K562 (cell line): Measurements from ENCODE around the gene RUNX1. TPM values are rescaled to one million over a fixed set of nuclear protein-coding genes. Genes with fewer than 3 reads are reported as not detected.
A peak's percentile ranks its signal among the peaks of the same experiment; 100 is the strongest.

Experiments used
- ATAC-seq: fragments of 200-7000 bp; cut with Tn5 transposase; 3 replicates; pipeline ENCODE4 v1.9.1; 2020; ENCODE audit warnings: moderate library complexity
- BruUV-seq: library from RNA; stranded (reverse); fragments of 400-500 nt; replicated peaks from 2 replicates; lab custom pipeline; 2021; lab: Mats Ljungman, UMichigan
- CTCF ChIA-PET: fragments of 300-600 bp; formaldehyde crosslinking; extraction: SDS; loops from one replicate; lab custom pipeline; 2021; ENCODE audit warnings: low intra/inter-chr PET ratio; lab: Yijun Ruan, JAX
- POLR2A ChIA-PET: fragments of 300-600, 350-650 bp; sonication (Branson Sonifier 250); formaldehyde crosslinking; extraction: SDS; loops from one replicate; lab custom pipeline; 2021; ENCODE audit warnings: antibody characterized with exemption, inconsistent platforms; lab: Yijun Ruan, JAX
- DNase-seq, 4 experiments: peaks; one replicate each; pipeline versions ENCODE4 v3.0.0 to v3.0.0-alpha.2; 2011 to 2018; ENCODE audit warnings: low spot score in 3 of 4, mixed read lengths in 3 of 4; ENCODE audit errors: extremely low read depth in 1 of 4
- FAIRE-seq: peaks from 2 replicates; lab custom pipeline; 2011; peaks lifted over from hg19 to GRCh38; lab: Jason Lieb, UNC
- H2AFZ ChIP-seq: 2 replicates; pipeline ENCODE4 v1.6.0; 2011; ENCODE audit warnings: low read depth, low read length, control low read depth, inconsistent platforms
- H3K27ac ChIP-seq: fragments of 200-600 bp; 3 replicates; pipeline ENCODE4 v1.8.0; 2011; ENCODE audit warnings: low read depth, mild to moderate bottlenecking, control low read depth, inconsistent platforms, low read length, moderate library complexity, mixed read lengths; ENCODE audit errors: extremely low read depth
- H3K27me3 ChIP-seq, 2 experiments: fragments of 300-600 bp in 1 of 2; 2 replicates in 1 of 2; 3 replicates in 1 of 2; pipeline versions ENCODE4 v1.6.0 to v1.8.0; 2011; ENCODE audit warnings: inconsistent platforms in 2 of 2, low read length in 2 of 2, mild to moderate bottlenecking in 1 of 2, mixed read lengths in 1 of 2, moderate library complexity in 1 of 2; ENCODE audit not compliant: control insufficient read depth in 2 of 2, insufficient read depth in 2 of 2
- H3K36me3 ChIP-seq: fragments of 300-600 bp; 3 replicates; pipeline ENCODE4 v1.8.0; 2011; ENCODE audit warnings: mild to moderate bottlenecking, low read length, inconsistent platforms; ENCODE audit not compliant: control insufficient read depth, insufficient read depth
- H3K4me1 ChIP-seq, 2 experiments: fragments of 200-600 bp in 1 of 2; replicated peaks in 1 of 2; 2 replicates in 1 of 2; 3 replicates in 1 of 2; pipeline versions ENCODE4 v1.5.1 to v1.8.0; 2011; ENCODE audit warnings: inconsistent platforms in 2 of 2, low read length in 2 of 2, mild to moderate bottlenecking in 1 of 2, mixed read lengths in 1 of 2, moderate library complexity in 1 of 2; ENCODE audit not compliant: control insufficient read depth in 2 of 2, insufficient read depth in 2 of 2
- H3K4me2 ChIP-seq: 2 replicates; pipeline ENCODE4 v1.6.1; 2011; ENCODE audit warnings: low read length, control low read depth, inconsistent platforms, mixed read lengths; ENCODE audit not compliant: insufficient read depth
- H3K4me3 ChIP-seq: fragments of 200-600 bp; sonication (generic), shearing (Covaris generic); 2 replicates; pipeline ENCODE4 v1.5.1; 2016; ENCODE audit warnings: control low read depth, inconsistent platforms
- H3K79me2 ChIP-seq: fragments of 200-600 bp; 3 replicates; pipeline ENCODE4 v1.8.0; 2011; ENCODE audit warnings: low read length, inconsistent platforms; ENCODE audit not compliant: control insufficient read depth, insufficient read depth
- H3K9ac ChIP-seq, 2 experiments: 2 replicates each; pipeline versions ENCODE4 v1.6.0 to v1.6.1; 2011; ENCODE audit warnings: low read depth in 2 of 2, low read length in 2 of 2, control low read depth in 1 of 2, inconsistent platforms in 1 of 2, mild to moderate bottlenecking in 1 of 2, mixed read lengths in 1 of 2; ENCODE audit not compliant: insufficient read depth in 1 of 2
- H3K9me1 ChIP-seq: one replicate; pipeline ENCODE4 v1.6.0; 2011; ENCODE audit warnings: inconsistent platforms, mild to moderate bottlenecking, low read length, moderate library complexity; ENCODE audit not compliant: control insufficient read depth, insufficient read depth
- H3K9me3 ChIP-seq: replicated peaks from 2 replicates; pipeline ENCODE4 v1.5.1; 2011; ENCODE audit warnings: low read depth, low read length, inconsistent platforms; ENCODE audit not compliant: control insufficient read depth, insufficient read depth
- H4K20me1 ChIP-seq: replicated peaks from 2 replicates; pipeline ENCODE4 v1.6.1; 2011; ENCODE audit warnings: low read length, inconsistent platforms, mixed read lengths; ENCODE audit not compliant: control insufficient read depth, insufficient read depth
- BACH1 ChIP-seq: fragments of 200-800 bp; sonication (Bioruptor generic); IDR thresholded peaks from 2 replicates; pipeline ENCODE4 v1.6.1; 2016; ENCODE audit warnings: missing genetic modification characterization, missing compliant biosample characterization
- C11orf30 ChIP-seq: fragments of 450-650 bp; IDR thresholded peaks from 2 replicates; pipeline ENCODE4 v1.6.1; 2016; ENCODE audit warnings: low read depth, mild to moderate bottlenecking
- RBBP5 ChIP-seq: fragments of 200-600 bp; sonication (generic); IDR thresholded peaks from 2 replicates; pipeline ENCODE4 v1.6.1; 2012; ENCODE audit warnings: borderline replicate concordance, mild to moderate bottlenecking, low read length, control low read depth, inconsistent platforms; ENCODE audit not compliant: insufficient read depth, poor library complexity, severe bottlenecking
- SNIP1 ChIP-seq: fragments of 450-650 bp; IDR thresholded peaks from 2 replicates; pipeline ENCODE4 v1.7.1; 2017; ENCODE audit warnings: low read depth, mild to moderate bottlenecking
- ZSCAN32 ChIP-seq: fragments of 450-650 bp; formaldehyde crosslinking; IDR thresholded peaks from 2 replicates; pipeline ENCODE4 v1.4.0; 2020; ENCODE audit warnings: mild to moderate bottlenecking, moderate library complexity
- WGBS: fragments of 100-300 bp; shearing (Covaris generic); methylation state at CpG from one replicate; pipeline ENCODE4 v1.1.6; 2016; ENCODE audit warnings: low coverage, mixed read lengths; ENCODE audit not compliant: insufficient coverage; ENCODE audit errors: missing lambda C conversion rate; 5-methylcytosine and 5-hydroxymethylcytosine counted together
- in situ Hi-C: fragments of 300-500 bp; cut with MboI; formaldehyde crosslinking; loops from 4 replicates; pipeline ENCODE4 v1.15.0; 2018; ENCODE audit warnings: inconsistent platforms, mixed read lengths
- intact Hi-C: fragments of 100-400 bp; cut with micrococcal nuclease; formaldehyde crosslinking; loops from 2 replicates; pipeline ENCODE4 v1.14.2; 2022
- polyA plus RNA-seq, 8 experiments: library from polyadenylated mRNA; depleted of rRNA in 4 of 8; stranded (reverse) in 5 of 8; unstranded in 3 of 8; fragments of >200 nt; fragmentation: Nextera tagmentation in 2 of 8; fragmentation: Illumina TruSeq in 1 of 8; extraction: Ambion mirVana in 2 of 8; extraction: Trizol in 1 of 8; gene quantifications; 2 replicates each; pipeline versions ENCODE4 v1.2.1 to v1.2.3, GENCODE V29; 2011 to 2014; ENCODE audit warnings: inconsistent platforms in 1 of 8, missing spikeins in 1 of 8
- total RNA-seq, 7 experiments: library from RNA; depleted of rRNA in 6 of 7; stranded (reverse); fragments of >200 nt in 6 of 7; fragmentation: Illumina TruSeq in 2 of 7; extraction: Trizol in 2 of 7; gene quantifications; 2 replicates each; pipeline versions ENCODE4 v1.2.1 to v1.2.3, GENCODE V29; 2011 to 2021; ENCODE audit warnings: low replicate concordance in 1 of 7

Gene RUNX1
- total and polyA plus RNA-seq, 9 of the 15 experiments (the other 6 are each of a cell fraction or from before 2014, with no cell fraction given): 2.2 to 68.6 (median 17.8) TPM

DNA sequence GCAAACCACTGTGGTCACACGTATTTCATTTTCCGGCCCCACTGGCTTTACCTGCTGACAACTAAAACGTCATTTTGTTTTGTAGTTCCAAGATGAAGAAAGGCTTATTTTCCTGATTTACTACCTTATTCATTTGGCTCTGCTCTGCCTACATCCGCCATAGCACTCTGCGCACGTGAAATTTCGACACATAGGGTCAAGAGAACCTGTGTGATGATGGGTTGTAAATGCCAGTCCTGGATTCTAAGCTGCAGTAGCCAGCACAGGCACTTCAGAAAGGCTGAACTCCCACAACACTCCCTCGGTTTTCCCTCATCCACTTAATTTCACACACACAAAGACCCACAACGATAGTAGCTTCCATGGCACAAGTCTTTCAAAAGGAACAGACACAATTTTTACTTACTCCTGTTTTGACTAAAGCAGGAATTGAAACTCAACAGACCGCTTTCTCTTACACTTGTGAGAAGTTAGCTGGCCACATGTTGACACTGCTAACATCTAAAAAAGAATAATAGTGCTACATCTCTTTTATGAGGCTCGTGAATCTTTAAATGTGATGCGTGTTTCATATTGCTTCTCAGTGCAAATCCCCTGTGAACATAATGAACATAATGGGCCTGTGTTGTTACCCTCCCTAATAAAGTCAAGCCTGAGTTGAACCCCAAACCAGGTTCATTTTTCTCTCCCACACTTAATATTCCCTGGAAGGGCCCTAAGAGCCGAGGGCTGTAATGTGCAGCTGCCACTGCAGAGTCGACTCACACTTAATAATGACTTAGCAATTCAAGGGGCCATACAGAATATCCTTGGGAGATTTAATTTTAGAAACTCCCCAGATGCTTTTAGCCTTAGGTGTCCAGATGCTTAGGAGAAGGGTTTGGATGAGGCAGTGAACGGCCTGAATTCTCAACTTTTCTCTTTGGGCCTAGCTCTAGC, 1.5 kb upstream of the RUNX1 start (continued):
- TF ChIP-seq ZSCAN32 (CRISPR knock-in tag): no peak
- peak; percentile 77 for TF ChIP-seq C11orf30

DNA sequence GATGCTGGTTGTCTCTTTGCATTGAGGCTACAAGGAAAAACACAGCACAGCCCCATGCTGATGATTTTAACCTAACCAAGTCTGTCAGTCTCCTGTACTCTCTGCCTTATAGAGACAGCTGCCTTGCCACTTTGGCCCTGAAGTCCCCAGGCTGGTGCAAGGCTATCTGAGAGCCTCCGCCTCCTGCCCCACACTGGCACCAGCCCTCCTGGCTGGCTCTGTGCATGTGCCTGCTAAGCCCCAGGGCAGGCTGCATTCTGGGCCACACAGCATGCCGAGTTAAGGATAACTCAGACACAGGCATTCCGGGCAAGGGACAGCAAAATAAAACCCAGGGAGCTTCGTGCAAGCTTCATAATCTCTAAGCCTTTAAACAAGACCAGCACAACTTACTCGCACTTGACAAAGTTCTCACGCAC, 910 bp downstream of the RUNX1 start:
- peak overlapping the region; percentile 65 to 85 for H3K9ac ChIP-seq
- H3K36me3 ChIP-seq: peaks cover 5% of the 10 kb centered on the region; the same call in 1 of the 3 replicates
- peak overlapping the region; percentile 51 for H3K27ac ChIP-seq
- ChIA-PET POLR2A (interaction anchor here (1.2 to 2.5 kb wide), 5 partner anchors 8 to 160 kb away, joined by 3 to 12 read pairs (median 7); no protein-coding TSS in a partner anchor), CTCF (no interaction called here)
- H3K27me3 ChIP-seq: no peaks in the 10 kb centered on the region
- WGBS: 40% methylated on average over 6 of the region's 6 CpGs
- in situ Hi-C loops: no loop called here
- peak; percentile 7 for ATAC-seq
- peak overlapping the region; percentile 76 for H2AFZ ChIP-seq
- no peaks in the 10 kb centered on the region for H4K20me1 ChIP-seq
- intact Hi-C loops: no loop called here
- H3K4me1 ChIP-seq: peaks cover 13 to 54% of the 10 kb centered on the region in 2 experiments
- H3K4me2 ChIP-seq: peak overlapping the region; percentile 71
- BruUV-seq: no TSS peak
- TF ChIP-seq SNIP1 (no peak), BACH1 (tag) (0 out of 2 replicates have a peak, but pooled peaks have one; percentile 31), RBBP5 (peak; percentile 47)
- H3K79me2 ChIP-seq: peaks cover 34% of the 10 kb centered on the region
- H3K9me3 ChIP-seq: no peaks in the 10 kb centered on the region
- FAIRE-seq: no peak
- H3K9me1 ChIP-seq: no peaks in the 10 kb centered on the region
- peak overlapping the region; percentile 40 for H3K4me3 ChIP-seq
- no peak for DNase-seq
